ENCODE measurements around the gene HIC2. TPM values are rescaled to one million over a fixed set of nuclear protein-coding genes. Genes with fewer than 3 reads are reported as not detected.

HIC2 gene
- total and polyA plus RNA-seq, 9 of the 15 experiments (the other 6 are each of a cell fraction or from before 2014, with no cell fraction given) = 1.7 to 117 (median 35.5) TPM

DNA sequence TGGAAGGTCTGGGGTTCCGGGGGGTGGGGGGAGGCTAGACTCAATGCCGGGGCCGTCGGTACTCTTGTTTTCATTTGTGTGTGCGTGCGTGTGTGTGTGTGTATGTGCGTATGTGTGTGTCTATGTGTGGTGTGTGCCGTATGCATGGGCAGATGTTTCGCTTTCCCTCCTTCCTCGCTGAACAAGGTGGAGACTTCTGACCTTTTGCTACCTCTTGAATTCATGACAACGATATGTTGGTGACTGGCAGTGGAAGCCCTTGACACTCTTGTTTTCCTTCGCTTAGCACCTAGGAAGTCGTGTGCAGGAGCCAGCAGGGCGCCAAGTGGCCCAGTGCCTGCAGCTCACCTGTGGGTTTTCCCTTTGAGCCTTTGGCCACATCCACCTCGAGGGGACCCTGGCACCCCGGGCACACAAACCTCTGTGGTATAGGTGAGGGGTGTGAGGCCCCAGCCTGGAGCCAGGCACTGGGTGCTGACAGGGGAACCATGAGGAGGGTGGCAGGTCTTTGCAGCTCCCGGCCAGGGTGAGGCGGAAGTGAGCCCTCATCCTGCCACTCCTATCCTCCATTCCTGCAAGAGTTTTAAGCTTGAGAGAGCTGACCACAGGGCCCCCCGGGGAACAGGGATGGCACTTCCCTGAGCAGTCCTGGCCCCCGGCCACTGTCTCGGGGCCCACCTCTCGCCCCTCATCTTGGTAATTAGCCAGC lies 30.7 kb downstream of the HIC2 start (continued):
- TF ChIP-seq, protein P1, sequence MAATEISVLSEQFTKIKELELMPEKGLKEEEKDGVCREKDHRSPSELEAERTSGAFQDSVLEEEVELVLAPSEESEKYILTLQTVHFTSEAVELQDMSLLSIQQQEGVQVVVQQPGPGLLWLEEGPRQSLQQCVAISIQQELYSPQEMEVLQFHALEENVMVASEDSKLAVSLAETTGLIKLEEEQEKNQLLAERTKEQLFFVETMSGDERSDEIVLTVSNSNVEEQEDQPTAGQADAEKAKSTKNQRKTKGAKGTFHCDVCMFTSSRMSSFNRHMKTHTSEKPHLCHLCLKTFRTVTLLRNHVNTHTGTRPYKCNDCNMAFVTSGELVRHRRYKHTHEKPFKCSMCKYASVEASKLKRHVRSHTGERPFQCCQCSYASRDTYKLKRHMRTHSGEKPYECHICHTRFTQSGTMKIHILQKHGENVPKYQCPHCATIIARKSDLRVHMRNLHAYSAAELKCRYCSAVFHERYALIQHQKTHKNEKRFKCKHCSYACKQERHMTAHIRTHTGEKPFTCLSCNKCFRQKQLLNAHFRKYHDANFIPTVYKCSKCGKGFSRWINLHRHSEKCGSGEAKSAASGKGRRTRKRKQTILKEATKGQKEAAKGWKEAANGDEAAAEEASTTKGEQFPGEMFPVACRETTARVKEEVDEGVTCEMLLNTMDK (IDR thresholded peaks at IDR 0.05; ENCODE audit: borderline replicate concordance, insufficient read depth, low read depth, low read length, poor library complexity, severe bottlenecking) = no peak
- peak in 1 of 2 experiments; percentile 55; a peak in 1 of 4 replicates for TF ChIP-seq TBL1XR1 (IDR thresholded peaks at IDR 0.05; ENCODE audit: low read length in 2 of 2)
- no peak for TF ChIP-seq HOXB6 (CRISPR knock-in tag; IDR thresholded peaks at IDR 0.05; ENCODE audit: borderline replicate concordance)
- no peak; the same call in 1 of the 2 replicates for TF ChIP-seq ATF2 (CRISPR knock-in tag; IDR thresholded peaks at IDR 0.05)
- TF ChIP-seq ZNF274 (IDR thresholded peaks at IDR 0.05; ENCODE audit: borderline replicate concordance, low read depth, low read length) = no peak
- TF ChIP-seq, protein P2, sequence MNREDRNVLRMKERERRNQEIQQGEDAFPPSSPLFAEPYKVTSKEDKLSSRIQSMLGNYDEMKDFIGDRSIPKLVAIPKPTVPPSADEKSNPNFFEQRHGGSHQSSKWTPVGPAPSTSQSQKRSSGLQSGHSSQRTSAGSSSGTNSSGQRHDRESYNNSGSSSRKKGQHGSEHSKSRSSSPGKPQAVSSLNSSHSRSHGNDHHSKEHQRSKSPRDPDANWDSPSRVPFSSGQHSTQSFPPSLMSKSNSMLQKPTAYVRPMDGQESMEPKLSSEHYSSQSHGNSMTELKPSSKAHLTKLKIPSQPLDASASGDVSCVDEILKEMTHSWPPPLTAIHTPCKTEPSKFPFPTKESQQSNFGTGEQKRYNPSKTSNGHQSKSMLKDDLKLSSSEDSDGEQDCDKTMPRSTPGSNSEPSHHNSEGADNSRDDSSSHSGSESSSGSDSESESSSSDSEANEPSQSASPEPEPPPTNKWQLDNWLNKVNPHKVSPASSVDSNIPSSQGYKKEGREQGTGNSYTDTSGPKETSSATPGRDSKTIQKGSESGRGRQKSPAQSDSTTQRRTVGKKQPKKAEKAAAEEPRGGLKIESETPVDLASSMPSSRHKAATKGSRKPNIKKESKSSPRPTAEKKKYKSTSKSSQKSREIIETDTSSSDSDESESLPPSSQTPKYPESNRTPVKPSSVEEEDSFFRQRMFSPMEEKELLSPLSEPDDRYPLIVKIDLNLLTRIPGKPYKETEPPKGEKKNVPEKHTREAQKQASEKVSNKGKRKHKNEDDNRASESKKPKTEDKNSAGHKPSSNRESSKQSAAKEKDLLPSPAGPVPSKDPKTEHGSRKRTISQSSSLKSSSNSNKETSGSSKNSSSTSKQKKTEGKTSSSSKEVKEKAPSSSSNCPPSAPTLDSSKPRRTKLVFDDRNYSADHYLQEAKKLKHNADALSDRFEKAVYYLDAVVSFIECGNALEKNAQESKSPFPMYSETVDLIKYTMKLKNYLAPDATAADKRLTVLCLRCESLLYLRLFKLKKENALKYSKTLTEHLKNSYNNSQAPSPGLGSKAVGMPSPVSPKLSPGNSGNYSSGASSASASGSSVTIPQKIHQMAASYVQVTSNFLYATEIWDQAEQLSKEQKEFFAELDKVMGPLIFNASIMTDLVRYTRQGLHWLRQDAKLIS (CRISPR knock-in tag; IDR thresholded peaks at IDR 0.05) = no peak
- no peak for TF ChIP-seq POLR3G (IDR thresholded peaks at IDR 0.05; ENCODE audit: extremely low read depth, insufficient read length, insufficient replicate concordance)
- peak; percentile 21; the same call in 1 of the 2 replicates for TF ChIP-seq CBX1 (IDR thresholded peaks at IDR 0.05; ENCODE audit: low read depth)
- TF ChIP-seq CCAR2 (IDR thresholded peaks at IDR 0.05; ENCODE audit: low read depth, low read length) = no peak
- TF ChIP-seq GATAD2A (IDR thresholded peaks at IDR 0.05) = no peak
- peak; percentile 31; the same call in 1 of the 2 replicates for TF ChIP-seq FOXK1 (CRISPR knock-in tag; IDR thresholded peaks at IDR 0.05; ENCODE audit: borderline replicate concordance)
- TF ChIP-seq PHF20 (IDR thresholded peaks at IDR 0.05; ENCODE audit: partially characterized antibody) = no peak
- no peak for TF ChIP-seq ZNF583 (CRISPR knock-in tag; IDR thresholded peaks at IDR 0.05)
- TF ChIP-seq NR1H2 (CRISPR knock-in tag; IDR thresholded peaks at IDR 0.05) = no peak
- TF ChIP-seq NR3C1 (CRISPR knock-in tag; IDR thresholded peaks at IDR 0.05) = no peak
- TF ChIP-seq CEBPG (CRISPR knock-in tag; IDR thresholded peaks at IDR 0.05) = peak; percentile 42
- TF ChIP-seq CEBPG (tag; conservative IDR thresholded peaks at IDR 0.05 in 1 of 2, IDR thresholded peaks at IDR 0.05 in 1 of 2) = no peak
- TF ChIP-seq SAFB2 (IDR thresholded peaks at IDR 0.05; ENCODE audit: borderline replicate concordance, low read depth, low read length, severe bottlenecking) = no peak
- no peak for TF ChIP-seq TAF9B (IDR thresholded peaks at IDR 0.05; ENCODE audit: partially characterized antibody)

Measured in K562 (cell line).